Measurements from ENCODE around the gene DIPK1B. TPM values are rescaled to one million over a fixed set of nuclear protein-coding genes. Genes with fewer than 3 reads are reported as not detected.

DIPK1B gene
- total RNA-seq, 1 donor from 2014 or later: 46.3 TPM

GRCh38 chr9:136683755-136684154, 28.6 kb upstream of the DIPK1B start:
- Mint-ChIP-seq H3K9me3 (no peaks in the 10 kb centered on the region), H3K27me3 (ENCODE audit: low read depth) (peaks cover 17% of the 10 kb centered on the region), H3K4me1 (peaks cover 7% of the 10 kb centered on the region), H3K4me3 (peak overlapping the region; percentile 47), H3K27ac (ENCODE audit: unreplicated experiment) (no peak overlapping the region), H3K36me3 (ENCODE audit: low read depth) (no peaks in the 10 kb centered on the region)
- no peak for TF ChIP-seq CTCF (conservative IDR thresholded peaks at IDR 0.05)
- no peak for DNase-seq (ENCODE audit: low read depth, low spot score)

- no peak for DNase-seq (ENCODE audit: low read depth, low spot score)
- Mint-ChIP-seq H3K4me1 (peaks cover 6% of the 10 kb centered on the region), H3K27ac (ENCODE audit: unreplicated experiment) (no peak overlapping the region), H3K36me3 (ENCODE audit: low read depth) (no peaks in the 10 kb centered on the region), H3K9me3 (no peaks in the 10 kb centered on the region), H3K4me3 (peak overlapping the region; percentile 27), H3K27me3 (ENCODE audit: low read depth) (peaks cover 23% of the 10 kb centered on the region)
- TF ChIP-seq CTCF (conservative IDR thresholded peaks at IDR 0.05): no peak
Measured at GRCh38 chr9:136684339-136684738, 28.0 kb upstream of the DIPK1B start.

GRCh38 chr9:136684799-136685198, 27.6 kb upstream of the DIPK1B start:
- Mint-ChIP-seq H3K27me3 (ENCODE audit: low read depth) (peaks cover 23% of the 10 kb centered on the region), H3K9me3 (no peaks in the 10 kb centered on the region), H3K36me3 (ENCODE audit: low read depth) (no peaks in the 10 kb centered on the region), H3K4me3 (peak overlapping the region; percentile 31), H3K4me1 (peaks cover 2% of the 10 kb centered on the region), H3K27ac (ENCODE audit: unreplicated experiment) (no peak overlapping the region)
- TF ChIP-seq CTCF (conservative IDR thresholded peaks at IDR 0.05): no peak
- no peak for DNase-seq (ENCODE audit: low read depth, low spot score)

- peaks cover 23% of the 10 kb centered on the region for H3K27me3 Mint-ChIP-seq (ENCODE audit: low read depth)
- H3K4me3 Mint-ChIP-seq: peak overlapping the region; percentile 31
- no peaks in the 10 kb centered on the region for H3K9me3 Mint-ChIP-seq
- no peak for TF ChIP-seq CTCF (conservative IDR thresholded peaks at IDR 0.05)
- no peak overlapping the region for H3K27ac Mint-ChIP-seq (ENCODE audit: unreplicated experiment)
- H3K4me1 Mint-ChIP-seq: no peaks in the 10 kb centered on the region
- no peak for DNase-seq (ENCODE audit: low read depth, low spot score)
- H3K36me3 Mint-ChIP-seq (ENCODE audit: low read depth): no peaks in the 10 kb centered on the region
Measured at GRCh38 chr9:136685216-136685615, 27.2 kb upstream of the DIPK1B start.

GRCh38 chr9:136685790-136686533, 26.4 kb upstream of the DIPK1B start:
- no peak for DNase-seq (ENCODE audit: low read depth, low spot score)
- H3K27me3 Mint-ChIP-seq (ENCODE audit: low read depth): peaks cover 23% of the 10 kb centered on the region
- H3K27ac Mint-ChIP-seq (ENCODE audit: unreplicated experiment): peak overlapping the region; percentile 43
- no peaks in the 10 kb centered on the region for H3K36me3 Mint-ChIP-seq (ENCODE audit: low read depth)
- peak overlapping the region; percentile 84 for H3K4me3 Mint-ChIP-seq
- no peaks in the 10 kb centered on the region for H3K4me1 Mint-ChIP-seq
- TF ChIP-seq CTCF (conservative IDR thresholded peaks at IDR 0.05): no peak
- H3K9me3 Mint-ChIP-seq: no peaks in the 10 kb centered on the region

All from neural crest cell (in vitro differentiated cells).